Stimulated activated CD4-positive, alpha-beta T cell treated with anti-CD3 and anti-CD28 coated beads, Interleukin-12 subunit alpha, Interleukin-12 subunit beta, amount 100 ng/mL, for 24 hours (primary cell): ENCODE results near the gene B4GALNT3.

Experiments
- DNase-seq, 2 experiments: peaks; one replicate each; pipeline ENCODE4 v3.0.0-alpha.2; 2020; ENCODE audit warnings: low read depth in 2 of 2

B4GALNT3 gene

DNA sequence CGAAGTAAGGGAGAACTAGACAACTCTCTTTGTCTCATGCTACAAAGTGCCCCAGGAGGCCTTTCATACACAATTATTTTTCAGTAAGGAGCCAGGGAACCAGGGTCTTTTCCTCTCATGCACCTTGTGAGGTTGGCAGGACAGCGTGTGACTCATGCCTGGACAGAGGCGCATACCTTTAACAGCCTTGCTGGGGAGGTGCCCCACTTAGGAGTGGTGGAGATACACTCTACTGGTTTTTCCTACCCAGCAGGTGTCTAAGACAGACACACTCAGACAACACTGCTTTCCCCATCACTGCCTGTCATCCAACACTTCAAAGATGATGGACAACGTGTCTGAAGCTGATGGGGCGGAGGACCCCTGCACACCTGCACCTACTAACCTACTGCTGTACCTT is 49.1 kb downstream of the B4GALNT3 start:
- no peak for DNase-seq

DNA sequence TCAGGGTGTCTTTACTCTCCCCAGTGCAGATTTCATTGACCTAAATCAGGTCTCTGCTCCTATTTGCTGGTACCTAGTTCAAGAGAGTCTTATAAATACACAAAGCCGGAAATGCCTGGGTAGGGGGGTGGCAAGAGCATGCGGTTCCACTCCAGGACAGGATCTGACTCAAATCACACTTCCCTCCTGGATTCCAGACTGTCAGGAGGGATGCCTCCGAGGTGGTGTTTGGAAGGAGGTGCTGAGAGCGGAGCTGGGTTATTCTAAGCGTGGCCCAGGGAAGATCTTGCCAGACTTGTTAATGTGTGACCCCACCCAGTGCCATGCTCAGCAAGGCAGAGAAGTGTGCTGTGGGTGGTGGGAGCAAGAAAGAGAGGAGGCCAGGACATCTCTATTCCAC is 49.8 kb downstream of the B4GALNT3 start:
- no peak for DNase-seq

DNA sequence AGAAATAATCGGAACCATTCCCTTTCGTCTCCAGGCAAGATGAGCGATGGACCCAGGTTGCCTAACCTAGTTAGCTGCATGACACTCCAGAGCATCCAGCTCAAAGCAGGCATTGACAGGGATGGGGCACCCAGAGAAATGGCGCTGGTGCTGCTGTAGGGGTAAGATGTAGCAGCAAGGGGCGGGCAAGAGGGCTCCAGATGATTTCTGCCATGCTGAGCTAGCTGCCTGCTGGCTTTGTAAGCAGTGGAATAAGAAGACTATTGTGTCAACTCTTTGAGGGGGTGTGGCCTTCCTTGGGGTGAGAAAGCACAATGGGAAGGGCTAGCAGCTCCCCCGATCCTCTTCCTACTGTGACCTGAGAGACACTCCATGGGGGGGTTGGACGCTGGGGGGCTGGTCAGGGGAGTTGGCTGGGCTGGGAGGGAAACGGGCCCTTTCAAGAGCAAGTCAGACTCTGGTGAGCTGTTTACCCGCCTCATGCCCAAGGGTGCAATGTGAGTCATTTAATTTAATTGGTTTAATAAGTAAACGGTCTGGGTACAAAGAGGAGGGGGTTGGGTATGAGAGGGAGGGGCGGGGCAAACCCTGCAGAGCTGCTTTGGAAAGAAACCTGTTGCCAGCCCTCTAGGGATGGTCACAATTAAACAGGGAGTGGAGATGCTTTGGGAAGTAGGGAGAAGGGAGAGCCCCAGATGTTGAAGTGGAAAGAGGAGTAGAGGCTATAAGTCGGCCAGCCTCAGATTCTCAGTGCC is 50.5 kb downstream of the B4GALNT3 start:
- DNase-seq = no peak

DNA sequence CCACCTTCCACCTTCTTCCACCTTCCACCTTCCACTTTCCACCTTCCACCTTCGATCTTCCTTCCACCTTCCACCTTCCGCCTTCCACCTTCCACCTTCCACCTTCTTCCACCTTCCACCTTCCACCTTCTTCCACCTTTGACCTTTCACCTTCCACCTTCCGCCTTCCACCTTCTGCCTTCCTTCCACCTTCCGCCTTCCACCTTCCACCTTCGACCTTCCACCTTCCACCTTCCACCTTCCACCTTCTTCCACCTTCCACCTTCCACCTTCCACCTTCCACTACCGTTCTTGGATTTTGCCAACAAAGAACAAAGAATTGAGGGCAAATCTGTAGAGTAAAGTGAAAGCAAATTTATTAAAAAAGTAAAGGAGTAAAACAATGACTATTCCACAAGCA is 53.2 kb downstream of the B4GALNT3 start:
- no peak for DNase-seq

DNA sequence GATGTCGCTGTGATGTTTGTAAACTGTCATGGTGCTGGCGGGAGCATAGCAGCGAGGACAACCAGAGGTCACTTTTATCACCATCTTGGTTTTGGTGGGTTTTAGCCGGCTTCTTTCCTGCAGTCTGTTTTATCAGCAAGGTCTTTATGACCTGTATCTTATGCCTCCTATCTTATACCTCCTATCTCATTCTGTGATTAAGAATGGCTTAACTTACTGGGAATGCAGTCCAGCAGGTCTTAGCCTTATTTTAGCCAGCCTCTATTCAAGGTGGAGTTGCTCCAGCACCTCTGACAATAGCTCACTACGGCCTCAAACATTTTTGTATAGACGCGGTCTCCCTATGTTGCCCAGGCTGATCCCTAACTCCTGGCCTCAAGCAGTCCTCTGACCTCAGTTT is 53.7 kb downstream of the B4GALNT3 start:
- DNase-seq = no peak

DNA sequence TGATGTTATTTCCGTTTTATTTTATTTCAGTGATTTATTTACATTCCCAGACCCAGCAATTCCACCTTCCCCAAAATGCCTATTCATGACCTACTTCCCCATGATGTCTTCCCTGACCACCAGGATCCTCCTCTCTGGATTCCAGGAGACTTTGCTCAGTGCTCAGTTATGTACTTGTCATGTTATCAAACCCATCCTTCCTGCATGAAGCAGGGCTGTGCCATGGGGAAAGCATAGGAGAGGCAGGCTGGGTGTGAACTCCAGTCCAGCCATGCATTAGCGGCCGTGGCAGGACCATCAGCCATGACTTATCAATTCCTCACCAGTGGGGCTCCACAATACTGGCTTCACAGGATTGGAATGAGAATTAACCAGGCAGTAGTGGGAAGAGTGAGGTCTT is 57.8 kb downstream of the B4GALNT3 start:
- DNase-seq = no peak

DNA sequence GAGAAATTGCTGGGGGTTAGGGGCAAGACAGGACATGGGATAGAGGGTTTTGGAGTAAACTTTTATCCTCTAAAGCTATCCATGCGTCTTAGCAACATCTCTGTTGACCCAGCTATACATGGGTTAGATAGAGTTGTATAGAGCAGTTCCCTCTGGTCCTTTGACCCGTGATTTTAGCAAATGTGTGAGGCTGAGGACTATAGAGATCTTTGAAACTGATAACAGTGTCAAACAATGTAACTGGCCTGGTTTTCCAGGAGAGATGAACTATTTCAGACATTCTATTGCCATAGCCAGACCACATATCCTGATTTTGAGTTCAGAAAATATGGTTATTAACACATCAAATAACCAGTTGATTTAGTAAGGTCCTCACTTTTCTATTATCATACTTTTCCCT is 60.4 kb downstream of the B4GALNT3 start:
- no peak for DNase-seq

DNA sequence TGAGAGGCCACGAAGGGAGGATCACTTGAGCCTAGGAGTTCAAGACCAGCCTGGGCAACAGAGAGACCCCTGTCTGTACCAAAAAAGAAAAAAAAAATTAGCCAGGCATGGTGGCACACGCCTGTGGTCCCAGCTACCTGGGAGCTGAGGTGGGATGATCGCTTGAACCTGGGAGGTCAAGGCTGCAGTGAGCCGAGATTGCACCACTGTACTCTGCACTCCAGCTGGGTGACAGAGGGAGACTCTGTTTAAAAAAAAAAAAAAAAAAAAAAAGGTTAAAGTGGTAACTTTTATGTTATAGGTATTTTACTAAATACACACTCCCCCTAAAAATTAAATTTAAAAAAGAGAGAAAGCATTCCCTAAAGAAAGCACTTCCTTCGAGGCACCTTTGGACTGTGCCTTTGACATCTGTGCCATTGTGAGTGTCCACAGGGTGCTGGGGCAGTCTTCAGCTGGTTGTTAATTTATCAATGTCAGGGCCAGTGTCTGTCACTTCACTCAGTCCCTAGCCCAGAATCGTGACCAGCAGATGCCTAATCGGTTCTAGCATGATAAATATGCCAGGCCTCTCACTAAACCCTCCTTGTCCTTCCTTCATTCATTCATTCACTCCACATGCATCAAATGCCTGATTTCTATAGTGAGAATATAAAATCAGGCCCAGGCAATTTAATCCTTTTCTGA is 63.1 kb downstream of the B4GALNT3 start:
- DNase-seq = no peak

DNA sequence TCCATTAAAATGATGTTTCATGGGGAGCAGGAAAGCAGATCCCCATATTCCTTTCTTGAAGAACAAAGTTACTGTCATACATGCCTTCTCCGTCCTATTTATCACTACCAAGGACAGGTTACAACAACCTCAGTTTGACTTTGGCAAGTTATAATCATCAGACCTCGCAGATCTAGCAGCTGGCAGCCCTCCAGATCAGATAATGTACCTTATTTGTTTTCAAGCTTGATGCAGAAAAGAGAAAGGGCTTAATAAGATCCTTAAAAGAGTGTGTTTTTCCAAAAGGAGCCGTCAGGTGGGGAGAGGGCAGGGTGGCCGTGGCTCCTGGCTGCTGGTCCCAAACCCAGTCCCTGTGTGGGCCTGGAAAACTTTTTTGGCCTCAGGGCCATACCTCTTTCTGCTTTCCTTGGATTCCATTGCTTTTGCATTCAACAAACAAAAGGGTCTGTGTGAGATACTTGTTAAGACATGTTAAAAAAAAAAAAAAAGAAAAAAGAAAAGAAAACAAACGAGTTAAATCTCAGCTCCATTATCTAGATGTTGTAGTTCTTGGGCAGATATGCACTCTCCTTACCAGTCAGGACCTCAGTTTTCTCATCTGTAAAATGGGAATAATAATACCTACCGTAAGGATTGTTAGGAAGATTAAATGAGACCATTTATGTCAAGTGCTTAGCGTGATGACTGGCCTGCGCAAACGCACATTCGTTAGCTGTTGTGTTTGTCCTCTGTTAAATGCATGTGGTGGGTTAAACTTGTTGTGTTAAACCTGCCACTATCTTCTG is 64.6 kb downstream of the B4GALNT3 start:
- DNase-seq = no peak

DNA sequence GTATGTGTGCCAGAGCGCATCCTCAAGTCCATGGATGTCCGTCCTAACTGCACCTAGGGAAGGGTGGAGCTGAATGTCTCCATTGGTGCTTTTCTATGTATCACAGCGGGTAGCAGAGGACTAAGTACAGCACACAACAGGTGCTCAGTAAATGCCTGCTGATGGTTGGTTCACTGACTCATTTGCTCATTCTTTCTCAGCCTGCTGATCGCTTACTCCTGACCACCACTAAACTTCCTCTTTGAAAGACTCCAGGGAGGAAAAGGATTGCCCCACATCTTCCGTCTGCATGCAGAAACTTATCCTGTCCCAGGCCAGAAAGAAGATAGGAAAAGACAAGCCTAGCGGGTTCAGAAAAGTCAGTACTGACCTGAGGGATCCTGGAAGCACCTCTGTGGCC is 66.3 kb downstream of the B4GALNT3 start:
- DNase-seq = no peak

DNA sequence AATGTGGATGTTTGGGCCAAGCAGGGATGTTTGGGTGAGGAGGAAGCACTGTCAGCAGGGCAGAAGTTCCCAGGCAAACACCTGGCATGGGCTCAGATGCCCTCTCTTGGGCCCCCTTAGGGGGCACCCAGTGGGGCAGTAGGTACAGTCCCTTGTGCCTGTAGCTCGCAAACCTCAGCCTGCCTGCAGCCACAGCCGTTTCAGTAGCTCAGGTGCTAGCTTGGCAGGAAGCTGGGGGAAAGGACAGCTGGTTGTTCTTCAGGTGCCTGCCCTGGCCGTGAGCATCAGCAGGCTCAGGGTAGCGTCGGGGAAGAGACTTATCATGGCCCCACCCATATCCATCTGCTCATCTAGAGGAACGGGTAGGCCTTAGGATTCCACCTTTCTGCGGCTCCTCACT is 67.5 kb downstream of the B4GALNT3 start:
- no peak for DNase-seq

DNA sequence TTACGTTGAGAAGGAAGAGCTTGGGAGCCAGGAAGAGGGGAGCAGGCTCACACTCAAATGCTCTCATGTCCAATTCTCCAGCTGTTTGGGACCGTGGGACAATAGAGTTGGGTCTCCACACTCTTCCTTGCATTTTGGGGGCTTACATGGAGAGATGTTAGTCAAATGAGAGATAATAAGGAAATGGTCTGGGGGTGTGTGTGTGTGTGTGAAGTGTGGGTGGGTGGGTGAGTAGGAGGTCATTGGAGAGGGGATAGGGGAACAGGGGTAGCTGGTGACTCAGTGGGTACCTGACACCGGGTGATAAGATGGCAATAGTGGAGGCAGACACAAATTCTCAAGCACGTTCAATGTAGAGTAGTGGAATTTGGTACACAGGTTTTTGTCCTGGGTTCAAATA is 68.0 kb downstream of the B4GALNT3 start:
- no peak for DNase-seq

DNA sequence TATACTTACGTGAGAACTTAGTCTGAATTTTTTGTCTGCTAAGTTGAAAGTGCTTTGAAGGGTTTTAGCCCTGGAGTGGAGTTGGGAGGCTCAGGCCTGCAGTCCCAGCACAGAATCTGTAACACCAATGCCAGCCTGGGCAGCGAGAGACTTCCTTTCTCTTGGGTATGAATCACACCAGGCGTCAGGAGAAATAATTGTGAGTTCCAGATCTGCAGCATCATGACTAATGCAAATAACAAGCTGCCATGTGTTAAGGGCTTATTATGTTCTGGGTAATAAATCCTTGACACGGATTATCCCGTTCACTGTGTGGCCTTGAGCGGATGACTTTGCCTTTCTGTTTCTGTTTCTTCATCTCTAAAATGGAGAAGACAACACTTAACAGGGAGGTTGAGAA is 70.6 kb downstream of the B4GALNT3 start:
- DNase-seq = no peak

DNA sequence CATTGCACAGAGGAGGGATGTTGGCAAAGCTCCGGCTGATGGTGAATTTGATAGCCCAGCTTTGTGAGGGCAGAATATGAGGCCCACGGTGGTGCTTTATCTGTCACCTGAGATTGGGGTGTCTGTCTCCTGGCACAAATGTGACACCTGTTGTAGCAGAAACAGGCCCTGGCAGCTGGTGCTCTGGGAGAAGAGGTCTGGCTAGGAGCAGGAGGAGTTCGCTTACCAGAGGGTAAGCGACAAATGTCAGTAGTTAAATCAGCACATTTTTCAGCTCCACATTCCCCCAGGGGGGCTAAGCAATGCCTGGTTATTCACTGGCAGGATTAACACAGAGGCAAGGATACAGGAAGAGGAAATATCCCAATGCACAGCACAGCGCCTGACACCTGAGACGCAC is 71.1 kb downstream of the B4GALNT3 start:
- DNase-seq = no peak

DNA sequence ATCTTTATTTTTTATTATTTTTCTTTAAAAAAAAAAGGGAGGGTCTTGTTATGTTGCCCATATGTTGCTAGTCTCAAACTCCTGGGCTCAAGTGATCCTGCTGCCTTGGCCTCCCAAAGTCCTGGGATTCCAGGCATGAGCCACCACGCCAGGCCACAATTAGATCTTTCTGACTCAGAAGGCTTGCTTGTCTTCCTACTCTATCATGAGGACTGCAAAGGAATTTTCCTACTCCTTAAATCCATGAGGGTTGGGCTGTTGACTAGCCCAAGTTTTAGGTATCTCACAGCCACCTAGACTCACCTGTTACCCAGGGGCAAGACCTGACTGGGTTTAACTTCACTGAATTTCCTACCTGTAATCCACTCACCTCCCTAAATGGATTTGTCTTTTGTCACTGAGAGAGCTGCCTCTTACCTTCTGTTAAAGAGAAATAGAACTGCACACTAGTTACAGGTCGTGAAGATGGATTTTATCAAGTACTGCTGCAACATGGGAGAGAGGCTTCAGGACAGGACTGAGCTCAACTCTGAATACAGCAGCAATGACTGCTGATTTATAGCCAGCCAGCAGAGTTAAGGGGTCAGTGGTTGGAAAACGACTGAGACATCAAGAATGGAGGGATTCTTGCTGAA is 72.3 kb downstream of the B4GALNT3 start:
- no peak for DNase-seq

DNA sequence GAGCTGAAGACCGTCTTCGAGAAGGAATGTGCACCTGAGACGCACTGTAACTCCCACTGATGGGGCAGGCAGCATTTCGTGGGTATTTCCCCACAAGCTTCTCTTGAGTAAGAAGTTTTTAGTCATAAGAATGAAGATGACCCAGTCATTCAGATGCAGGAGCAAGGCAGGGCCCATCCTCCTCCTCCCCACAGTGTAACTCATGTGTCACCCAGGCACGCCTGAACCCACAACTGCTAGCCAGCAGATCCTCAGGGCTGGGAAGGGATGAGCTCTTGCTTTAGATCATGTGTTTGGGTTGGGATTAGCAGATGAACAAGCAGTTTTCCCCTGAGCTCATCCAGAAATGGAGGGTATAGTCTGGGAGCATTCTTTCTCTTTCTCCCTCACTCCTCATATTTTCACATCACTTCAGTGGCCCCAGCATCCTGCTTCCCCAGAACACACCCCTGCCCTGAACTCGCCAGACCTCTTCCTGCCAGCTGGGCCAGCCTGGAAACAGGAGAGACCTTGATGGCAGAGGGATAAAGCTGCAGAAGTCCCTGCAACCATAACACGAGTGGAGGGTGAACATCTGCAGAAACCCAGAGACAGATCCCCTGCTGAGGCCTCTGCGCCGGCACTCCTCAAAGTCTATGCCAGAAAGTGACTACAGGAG is 73.3 kb downstream of the B4GALNT3 start:
- no peak for DNase-seq

DNA sequence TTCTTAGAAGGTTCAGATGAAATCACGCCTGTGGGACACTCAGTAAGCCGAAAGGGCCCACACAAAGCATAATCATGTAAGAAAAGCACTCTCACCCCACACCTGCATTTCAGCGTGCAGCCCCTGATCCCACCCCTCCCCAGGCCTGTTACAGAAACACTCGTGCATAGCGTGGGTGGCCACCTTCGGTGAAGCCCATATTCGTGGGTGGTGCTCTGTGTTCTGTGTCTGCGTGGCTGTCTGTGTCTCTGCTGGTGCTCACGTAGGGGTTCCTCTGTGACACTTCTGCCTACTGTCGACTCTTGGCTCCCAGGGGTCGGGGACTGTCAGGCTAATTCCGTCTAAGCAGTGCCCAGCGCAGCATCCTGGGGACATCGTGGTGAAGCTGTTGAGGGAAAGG is 74.0 kb downstream of the B4GALNT3 start:
- DNase-seq = no peak

DNA sequence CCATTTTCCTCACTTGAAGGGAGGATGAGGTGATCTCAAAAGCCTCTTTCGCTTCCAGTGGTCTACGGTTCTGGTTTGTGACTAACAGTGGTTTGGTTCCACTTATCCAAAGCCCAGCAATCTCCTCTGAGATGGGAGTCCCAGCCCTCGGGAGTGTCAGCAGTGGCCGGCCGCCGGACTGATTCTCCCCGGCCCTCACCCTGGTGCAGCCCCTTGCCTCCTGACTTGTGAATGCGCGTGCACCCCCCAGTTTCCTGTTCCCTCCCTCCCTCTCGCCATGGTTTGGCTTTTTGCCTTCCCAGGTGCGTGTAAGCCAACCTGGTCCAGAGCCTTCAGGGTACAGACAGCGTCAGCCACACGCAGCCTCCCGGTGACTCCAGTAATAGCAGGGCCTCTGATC is 74.5 kb downstream of the B4GALNT3 start:
- no peak for DNase-seq

DNA sequence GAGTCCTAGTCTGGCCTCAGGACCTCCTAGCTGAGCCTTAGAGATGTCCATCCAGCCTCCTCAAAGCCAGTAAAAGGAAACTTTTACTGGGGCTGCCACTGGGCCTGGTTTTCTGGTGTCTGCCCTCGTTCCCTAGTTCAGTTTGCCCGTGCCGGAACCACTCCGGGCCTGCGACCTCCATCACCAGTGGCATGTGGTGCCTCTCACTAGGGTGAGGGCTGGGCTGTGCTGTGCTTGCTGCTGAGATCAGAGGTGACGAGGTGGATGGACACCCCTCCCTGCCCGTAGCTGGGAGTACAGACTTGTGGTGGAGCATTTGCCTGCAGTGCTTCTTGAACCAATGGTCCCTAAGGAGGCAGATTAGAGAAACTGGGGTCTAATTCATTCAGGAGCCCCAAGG is 75.7 kb downstream of the B4GALNT3 start:
- no peak for DNase-seq

DNA sequence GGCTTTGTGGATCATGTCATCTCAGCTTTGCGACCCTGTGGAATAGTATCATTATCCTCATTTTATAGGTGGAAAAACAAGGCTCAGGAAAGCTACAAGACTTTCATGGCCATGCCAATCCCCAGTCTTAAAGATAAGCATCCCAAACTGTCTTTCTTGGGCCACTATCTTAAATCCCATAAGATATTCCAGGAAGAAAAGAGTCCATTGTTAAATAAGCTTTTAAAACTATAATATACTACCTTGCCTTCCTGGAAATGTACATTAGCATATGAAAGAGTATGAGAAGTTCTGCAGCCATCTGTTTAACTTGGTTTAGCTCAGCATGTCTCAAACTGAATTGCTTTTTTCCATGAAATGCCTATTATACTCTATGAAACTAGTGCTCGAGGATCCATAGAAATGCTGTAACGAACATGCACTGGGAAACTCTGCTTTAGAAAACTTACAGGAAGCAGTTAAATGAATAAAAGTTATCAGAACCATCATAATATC is 77.1 kb downstream of the B4GALNT3 start:
- no peak for DNase-seq

DNA sequence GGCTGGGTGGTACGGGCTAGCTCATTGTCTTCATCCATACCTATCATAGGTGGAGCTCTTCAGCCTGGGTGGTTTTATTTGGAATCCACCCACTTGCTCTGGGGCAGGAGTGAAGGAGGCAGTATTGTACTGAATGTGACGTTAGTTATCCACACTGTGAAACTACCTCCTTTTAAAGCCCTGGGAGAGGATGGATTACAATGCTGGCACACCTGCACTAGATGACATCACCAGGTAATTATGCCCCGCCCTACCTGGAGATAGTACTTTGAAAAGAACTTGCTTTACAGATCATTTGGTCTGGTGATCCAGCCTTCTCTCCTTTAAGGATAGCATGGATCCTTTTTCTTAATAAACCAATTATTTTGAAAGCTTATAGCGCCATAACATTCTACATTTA is 78.0 kb downstream of the B4GALNT3 start:
- DNase-seq = no peak
